Measurements from ENCODE around the gene PTGIR.

DNA sequence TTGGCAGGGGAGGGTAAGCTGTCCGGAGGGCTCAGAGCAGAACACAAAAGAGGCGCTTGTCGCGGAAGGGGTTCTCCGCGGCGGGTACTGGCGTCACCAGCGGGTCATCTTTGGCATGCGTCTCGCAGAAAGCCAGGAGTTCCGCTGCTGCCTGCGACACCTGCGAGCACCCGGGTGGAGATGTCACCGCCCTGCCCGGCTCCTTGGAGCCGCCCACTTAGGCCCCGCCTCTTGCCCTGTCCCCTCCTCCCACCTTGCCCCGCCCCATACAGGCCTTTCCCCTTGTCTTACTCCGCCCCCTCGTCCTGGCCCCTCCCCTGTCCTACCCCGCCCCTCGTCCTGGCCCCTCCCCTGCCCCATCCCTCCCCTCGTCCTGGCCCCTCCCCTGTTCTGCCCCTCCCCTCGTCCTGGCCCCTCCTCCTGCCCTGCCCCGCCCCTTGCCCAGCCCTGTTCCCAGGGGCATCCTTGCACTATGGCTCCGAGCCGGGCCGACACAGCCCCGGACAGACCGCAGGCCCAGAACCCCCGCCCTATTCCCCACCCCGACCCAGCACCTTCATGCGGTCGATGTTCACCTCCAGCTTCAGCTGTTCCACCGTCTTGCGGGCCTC is 9.3 kb upstream of the PTGIR start:
- TF ChIP-seq, protein P1, sequence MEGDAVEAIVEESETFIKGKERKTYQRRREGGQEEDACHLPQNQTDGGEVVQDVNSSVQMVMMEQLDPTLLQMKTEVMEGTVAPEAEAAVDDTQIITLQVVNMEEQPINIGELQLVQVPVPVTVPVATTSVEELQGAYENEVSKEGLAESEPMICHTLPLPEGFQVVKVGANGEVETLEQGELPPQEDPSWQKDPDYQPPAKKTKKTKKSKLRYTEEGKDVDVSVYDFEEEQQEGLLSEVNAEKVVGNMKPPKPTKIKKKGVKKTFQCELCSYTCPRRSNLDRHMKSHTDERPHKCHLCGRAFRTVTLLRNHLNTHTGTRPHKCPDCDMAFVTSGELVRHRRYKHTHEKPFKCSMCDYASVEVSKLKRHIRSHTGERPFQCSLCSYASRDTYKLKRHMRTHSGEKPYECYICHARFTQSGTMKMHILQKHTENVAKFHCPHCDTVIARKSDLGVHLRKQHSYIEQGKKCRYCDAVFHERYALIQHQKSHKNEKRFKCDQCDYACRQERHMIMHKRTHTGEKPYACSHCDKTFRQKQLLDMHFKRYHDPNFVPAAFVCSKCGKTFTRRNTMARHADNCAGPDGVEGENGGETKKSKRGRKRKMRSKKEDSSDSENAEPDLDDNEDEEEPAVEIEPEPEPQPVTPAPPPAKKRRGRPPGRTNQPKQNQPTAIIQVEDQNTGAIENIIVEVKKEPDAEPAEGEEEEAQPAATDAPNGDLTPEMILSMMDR (IDR thresholded peaks at IDR 0.05) = no peak
- no peak for TF ChIP-seq POLR2A (IDR thresholded peaks at IDR 0.05)

Measured in heart left ventricle (tissue), 13 donors.